Cardiac atrium fibroblast (primary cell): Measurements from ENCODE around the gene TIMELESS. TPM values are rescaled to one million over a fixed set of nuclear protein-coding genes. Genes with fewer than 3 reads are reported as not detected.

ENCODE experiments used
- total RNA-seq: library from RNA; depleted of rRNA; stranded (reverse); fragments of >200 nt; gene quantifications from 2 replicates; pipeline ENCODE4 v1.2.3, GENCODE V29; 2015

TIMELESS gene
- 4.2 and 4.4 TPM in 2 replicates for total RNA-seq

GRCh38 chr12:56448860-56449621 is at the start of gene TIMELESS:
Gene TIMELESS, minus strand, starts transcription at chr12:56449426. Its CDS starts 15,256 bp downstream, at chr12:56434170.

GRCh38 chr12:56488041-56488955 is 39.1 kb upstream of the TIMELESS start, which contains the start of gene GLS2:
Gene GLS2, minus strand, starts transcription at chr12:56488161. Its CDS starts 43 bp downstream, at chr12:56488118.

GRCh38 chr12:56468216-56469006 is 19.2 kb upstream of the TIMELESS start, which contains the start of gene SPRYD4:
Gene SPRYD4, plus strand, starts transcription at chr12:56468578. Its CDS starts 14 bp downstream, at chr12:56468592.

GRCh38 chr12:56454557-56454956 is 5.3 kb upstream of the TIMELESS start, which contains the start of gene MIP:
Gene MIP, minus strand, starts transcription at chr12:56454657. Its CDS starts 44 bp downstream, at chr12:56454613.

Other genes with a start within 250 kb of the TIMELESS start
- 165 and 167 TPM in 2 replicates for gene RNF41, start 227.5 kb downstream of the TIMELESS start, total RNA-seq
- 20.9 and 37.1 TPM in 2 replicates for gene NABP2, start 225.1 kb downstream of the TIMELESS start, total RNA-seq
- gene SLC39A5, start 219.4 kb downstream of the TIMELESS start, total RNA-seq = not detected in 2 replicates
- gene ANKRD52, start 191.0 kb downstream of the TIMELESS start, total RNA-seq = 28.3 and 41.0 TPM in 2 replicates
- gene COQ10A, start 182.5 kb downstream of the TIMELESS start, total RNA-seq = 5.6 and 7.3 TPM in 2 replicates
- gene CS, start 149.1 kb downstream of the TIMELESS start, total RNA-seq = 71.7 and 119 TPM in 2 replicates
- 114 and 138 TPM in 2 replicates for gene CNPY2, start 133.4 kb downstream of the TIMELESS start, total RNA-seq
- 10.4 and 17.1 TPM in 2 replicates for gene PAN2, start 115.4 kb downstream of the TIMELESS start, total RNA-seq
- gene IL23A, start 110.5 kb downstream of the TIMELESS start, total RNA-seq = 1.6 TPM in 1 of 2 replicates, not detected in the other
- gene STAT2, start 89.3 kb downstream of the TIMELESS start, total RNA-seq = 62.2 and 62.5 TPM in 2 replicates
- not detected in 2 replicates for gene APOF, start 86.6 kb downstream of the TIMELESS start, total RNA-seq
- gene MIP, start 5.2 kb upstream of the TIMELESS start, total RNA-seq = not detected in 2 replicates
- gene SPRYD4, start 19.2 kb upstream of the TIMELESS start, total RNA-seq = 1.5 and 2.2 TPM in 2 replicates
- not detected in 2 replicates for gene GLS2, start 38.7 kb upstream of the TIMELESS start, total RNA-seq
- 14.9 and 15.3 TPM in 2 replicates for gene RBMS2, start 72.4 kb upstream of the TIMELESS start, total RNA-seq
- 16.6 and 25.3 TPM in 2 replicates for gene BAZ2A, start 180.9 kb upstream of the TIMELESS start, total RNA-seq
- gene ATP5F1B, start 196.6 kb upstream of the TIMELESS start, total RNA-seq = 446 and 462 TPM in 2 replicates
- gene PTGES3, start 238.9 kb upstream of the TIMELESS start, total RNA-seq = 51.6 and 57.3 TPM in 2 replicates